HG03103 (cell line): ENCODE measurements around the gene TMTC1.
"Not testable (repeated sequence)": the region's sequence is repeated elsewhere in the genome, so short reads cannot be mapped to it uniquely, and the experiment has no call there.

Source experiments
- ATAC-seq: cut with Tn5 transposase; IDR thresholded peaks from one replicate; pipeline ENCODE4 v1.9.1; 2021; ENCODE audit warnings: low read depth; ENCODE audit not compliant: unreplicated experiment

Gene TMTC1

GRCh38 chr12:29676676-29677075 is 107.1 kb downstream of the TMTC1 start:
- ATAC-seq, result no peak

DNA sequence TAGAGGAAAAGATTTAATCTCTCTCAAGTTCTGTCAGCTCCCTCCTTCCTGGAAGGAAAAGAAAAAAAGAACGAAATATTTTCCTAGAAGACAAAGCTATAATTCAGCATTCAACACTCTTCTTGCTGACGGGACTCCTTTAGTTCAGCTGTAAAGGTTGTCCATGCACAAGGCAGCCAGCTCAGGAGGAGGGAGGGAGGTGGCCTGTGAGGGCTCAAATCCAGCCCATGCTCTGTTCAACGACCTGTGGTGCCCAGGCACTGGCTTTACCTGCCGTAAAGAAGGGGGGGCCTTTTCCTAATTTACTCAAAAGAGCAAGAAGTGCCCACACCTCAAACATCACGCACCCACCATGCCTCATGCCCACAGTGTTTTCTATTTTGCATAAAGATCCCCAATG is 109.3 kb downstream of the TMTC1 start:
- no peak for ATAC-seq

DNA sequence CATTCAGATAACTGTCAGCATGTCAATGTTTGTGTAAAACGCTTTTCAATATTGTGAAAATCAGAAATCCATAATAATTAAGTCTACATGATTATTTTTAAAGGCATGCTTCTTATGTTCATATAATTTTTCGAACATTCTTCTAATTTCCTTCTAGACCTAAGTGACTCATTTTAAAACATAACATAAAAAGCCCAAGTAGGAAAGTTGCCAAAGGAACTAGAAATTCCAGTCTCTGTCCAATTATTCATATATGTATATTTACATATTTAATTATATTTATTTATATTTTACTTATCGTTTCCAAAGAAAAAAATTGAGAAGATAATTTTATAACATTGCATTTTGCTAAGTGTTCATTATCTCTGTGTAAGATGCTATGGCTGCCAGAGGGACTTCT is 110.4 kb downstream of the TMTC1 start:
- ATAC-seq, result no peak

GRCh38 chr12:29672580-29672979 is 111.2 kb downstream of the TMTC1 start:
- ATAC-seq, result no peak

DNA sequence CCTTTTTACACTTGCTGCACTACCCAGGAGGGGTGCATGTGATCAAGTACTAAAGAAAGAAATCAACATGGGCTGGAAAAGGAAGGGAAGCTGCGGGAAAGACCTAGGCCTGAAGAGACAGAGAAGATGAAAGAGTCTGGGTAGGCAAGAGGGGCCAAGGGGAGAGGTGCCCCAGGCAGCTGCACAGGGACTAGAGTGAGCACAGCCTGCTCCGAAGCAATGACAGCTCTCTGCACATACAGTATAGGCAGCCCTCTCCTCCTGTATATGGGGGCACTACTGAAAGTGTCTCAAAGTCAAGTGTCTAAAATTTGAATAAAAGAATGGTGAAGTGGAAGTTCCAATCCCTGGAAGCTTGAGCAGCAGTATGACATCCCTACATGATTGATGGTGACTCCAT is 112.0 kb downstream of the TMTC1 start:
- ATAC-seq, result no peak

DNA sequence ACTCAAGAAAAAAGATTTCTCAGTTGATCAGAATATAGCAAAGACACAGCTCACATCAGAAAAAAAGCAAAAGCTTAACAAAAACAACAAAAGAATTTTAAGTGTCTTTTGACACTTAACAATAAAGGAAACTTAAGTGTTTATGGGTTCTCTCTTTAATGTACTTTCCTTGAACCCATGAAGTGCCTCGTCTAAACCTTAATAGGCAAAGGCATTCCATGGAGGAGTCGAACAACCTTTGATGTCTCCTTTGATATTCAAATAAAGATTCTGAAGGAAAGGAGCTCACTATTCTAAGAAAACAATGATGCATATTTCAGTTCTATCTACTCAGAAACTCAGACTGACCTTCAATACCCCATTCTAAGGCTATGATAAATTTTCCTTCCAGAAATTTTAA is 116.7 kb downstream of the TMTC1 start:
- no peak for ATAC-seq

DNA sequence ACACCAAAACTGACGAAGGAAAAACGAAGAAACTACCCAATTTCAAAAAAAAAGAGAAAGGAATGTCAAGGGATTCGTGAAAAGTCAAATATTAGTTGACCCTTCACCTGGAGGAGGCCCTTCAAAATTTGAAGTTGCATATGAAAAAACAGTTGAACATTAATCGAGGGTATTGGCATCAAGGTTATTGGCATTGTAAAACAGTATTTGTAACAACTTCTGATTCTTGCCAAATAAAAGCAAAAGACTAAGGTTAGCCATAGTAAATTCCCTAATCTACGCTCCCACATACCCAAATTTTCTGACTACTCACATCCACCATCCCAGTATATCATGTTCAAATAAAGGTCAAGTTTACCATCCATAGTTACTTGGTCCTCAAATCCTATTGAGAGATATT is 118.6 kb downstream of the TMTC1 start:
- ATAC-seq, result no peak

GRCh38 chr12:29662734-29663323 is 120.9 kb downstream of the TMTC1 start:
- ATAC-seq, result no peak

DNA sequence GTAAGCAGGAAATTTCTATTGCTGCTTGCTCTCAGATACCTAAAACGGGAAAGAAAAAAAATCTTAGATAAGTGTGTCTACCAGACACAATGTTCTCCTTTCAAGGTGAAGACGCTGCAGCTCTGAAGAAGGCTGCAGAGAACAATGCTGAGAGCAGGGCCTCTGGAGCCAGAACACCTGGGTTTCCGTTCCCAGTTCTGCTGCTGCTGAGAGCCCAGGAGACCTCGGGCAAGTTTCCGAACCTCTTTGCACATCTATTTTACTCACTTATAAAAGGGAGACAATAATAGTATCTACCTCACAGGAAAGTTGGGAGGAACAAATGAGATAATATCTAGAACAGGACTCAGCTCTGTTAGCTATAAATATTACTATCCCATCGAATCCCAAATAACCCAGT is 122.9 kb downstream of the TMTC1 start:
- no peak for ATAC-seq

DNA sequence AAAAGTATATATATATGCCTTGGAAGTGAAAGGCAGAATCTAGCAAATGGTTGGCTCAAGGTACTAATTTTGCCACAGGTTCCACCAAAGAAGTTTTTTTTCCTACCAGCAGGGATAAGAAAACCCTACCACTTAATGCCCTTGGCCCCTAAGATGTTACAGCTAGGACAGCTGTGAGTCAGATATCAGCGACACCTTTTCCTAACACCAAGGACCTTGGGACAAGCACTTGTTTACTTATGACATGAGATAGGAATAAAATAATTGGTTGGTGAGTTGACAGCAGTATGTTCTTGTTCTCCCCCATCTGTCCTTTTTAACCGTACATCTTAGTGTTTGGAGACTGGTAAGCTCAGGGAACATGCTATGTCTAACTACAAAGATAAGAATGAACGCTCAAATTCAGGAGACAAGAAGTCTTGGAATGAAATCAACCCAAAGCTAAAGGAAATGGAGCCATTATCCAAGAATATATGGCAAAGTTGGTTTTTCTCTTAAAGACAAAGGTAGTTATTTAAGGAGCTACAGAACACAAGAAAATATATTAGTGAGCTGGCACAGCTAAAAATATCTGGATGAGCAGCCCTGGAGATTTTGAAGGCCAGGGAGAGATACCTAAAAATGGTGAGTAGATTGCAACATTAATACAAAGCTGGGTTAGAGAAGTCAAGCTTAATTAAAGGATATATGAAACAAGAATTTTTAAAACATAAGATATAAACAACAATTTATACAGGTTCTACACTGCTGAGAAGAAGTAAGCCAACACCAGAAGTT is 126.8 kb downstream of the TMTC1 start:
- ATAC-seq, result no peak

DNA sequence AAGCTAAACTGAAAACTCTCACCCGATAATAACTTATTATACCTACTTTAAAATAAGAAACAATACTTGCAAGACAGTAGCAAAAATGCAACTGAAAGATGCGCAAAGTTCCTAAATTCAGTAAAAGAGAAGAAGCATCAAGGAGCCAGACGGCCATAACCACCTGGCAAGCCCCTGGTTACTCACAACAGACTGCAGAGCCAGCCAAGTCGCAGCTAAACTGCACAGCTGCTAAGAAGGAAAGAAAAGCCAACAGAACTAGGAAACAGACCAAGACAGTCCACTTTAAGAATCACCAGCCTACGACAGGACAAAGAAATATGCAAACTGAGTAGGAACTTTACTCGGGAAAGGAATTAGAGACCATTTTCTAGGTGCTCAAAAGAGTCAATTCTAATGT is 127.9 kb downstream of the TMTC1 start:
- ATAC-seq, result no peak

DNA sequence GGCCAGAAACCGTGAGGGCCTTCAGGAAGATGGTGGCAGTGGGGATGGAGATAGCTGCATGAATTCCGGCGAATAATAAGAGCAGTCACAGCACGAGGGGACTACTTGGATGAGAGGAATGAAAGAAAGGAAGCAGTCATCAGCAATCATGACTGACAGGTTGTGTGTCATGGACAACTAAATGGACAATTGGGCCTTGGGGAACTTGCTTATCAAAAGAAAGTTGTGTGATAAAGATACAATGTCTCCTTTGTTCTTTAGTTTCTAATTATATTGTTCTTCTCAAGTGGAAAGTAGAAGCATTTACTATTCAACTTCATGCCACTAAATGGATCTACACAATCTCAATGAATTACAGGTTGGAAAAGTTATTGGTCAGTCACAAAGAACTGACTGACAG is 130.5 kb downstream of the TMTC1 start:
- no peak for ATAC-seq

DNA sequence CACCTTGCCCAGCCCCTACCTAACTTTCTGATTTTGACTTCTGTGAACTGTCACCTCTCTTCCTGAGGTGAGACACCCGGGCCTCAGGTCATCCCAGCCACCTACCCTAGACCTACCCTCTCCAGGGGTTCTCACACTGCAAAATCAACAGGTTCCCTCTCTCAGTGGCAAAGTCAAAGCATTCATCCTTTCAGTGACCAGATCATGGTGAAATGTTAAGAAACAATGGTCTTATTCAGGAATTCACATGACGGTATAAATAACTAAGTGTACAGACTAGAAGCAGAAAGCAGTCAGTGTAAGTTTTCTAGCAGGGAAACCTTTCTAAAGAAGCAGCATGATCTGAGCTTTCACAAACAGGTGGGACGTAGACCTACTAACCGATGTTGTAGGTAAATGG is 133.4 kb downstream of the TMTC1 start:
- no peak for ATAC-seq

DNA sequence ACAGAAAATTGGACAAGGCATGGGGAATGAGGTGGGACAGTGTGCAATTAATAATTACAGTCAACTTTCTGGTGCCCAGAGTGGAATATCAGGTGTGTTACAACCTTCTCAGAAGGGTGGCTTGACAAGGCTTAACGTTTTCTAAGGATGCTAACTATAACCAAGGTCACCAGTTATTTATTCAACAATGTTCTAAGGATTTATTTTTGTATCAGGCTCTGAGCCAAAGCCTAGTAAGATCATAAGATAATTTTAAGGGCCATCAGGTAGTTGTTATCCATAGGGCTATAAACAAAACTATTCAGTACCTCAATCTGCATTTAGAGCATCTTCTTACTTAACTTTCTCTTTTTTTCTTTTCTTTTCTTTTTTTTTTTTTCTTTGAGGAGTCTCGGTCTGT is 134.0 kb downstream of the TMTC1 start:
- ATAC-seq, result no peak

- no peak for ATAC-seq
Measured at GRCh38 chr12:29644536-29645162, 139.1 kb downstream of the TMTC1 start.

GRCh38 chr12:29640589-29641345 is 143.0 kb downstream of the TMTC1 start:
- ATAC-seq, result no peak

DNA sequence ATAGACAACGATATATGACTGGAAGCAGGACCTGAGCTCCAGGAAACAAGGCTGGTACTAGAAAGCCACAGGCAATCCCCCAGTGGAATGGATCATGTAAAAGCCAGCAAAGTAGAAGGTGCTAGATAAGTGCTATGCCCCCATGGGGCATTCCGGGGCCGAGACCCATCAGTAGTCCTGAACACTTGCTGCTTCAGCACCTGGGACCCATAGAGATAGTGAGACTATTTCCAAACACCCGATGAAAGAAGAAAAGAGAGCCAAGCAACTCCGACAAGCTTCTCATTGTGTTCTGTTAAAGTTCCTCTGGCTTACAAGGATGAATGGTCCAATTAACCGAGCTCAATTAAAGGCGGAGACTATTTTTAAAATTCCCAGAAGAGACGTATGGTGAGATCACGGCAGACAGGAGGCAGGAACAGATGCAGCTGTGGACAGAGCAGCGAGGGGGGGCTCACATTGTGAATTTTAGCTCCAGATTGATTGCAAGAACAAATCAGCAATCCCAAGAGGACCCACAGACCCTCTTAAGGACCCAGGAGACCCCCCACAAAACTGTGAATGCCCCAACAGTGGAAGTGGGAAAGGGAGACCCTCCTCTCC is 143.7 kb downstream of the TMTC1 start:
- no peak for ATAC-seq

- no peak for ATAC-seq
Measured at GRCh38 chr12:29638528-29638927, 145.2 kb downstream of the TMTC1 start.

GRCh38 chr12:29634057-29634456 is 149.7 kb downstream of the TMTC1 start:
- ATAC-seq, result no peak

DNA sequence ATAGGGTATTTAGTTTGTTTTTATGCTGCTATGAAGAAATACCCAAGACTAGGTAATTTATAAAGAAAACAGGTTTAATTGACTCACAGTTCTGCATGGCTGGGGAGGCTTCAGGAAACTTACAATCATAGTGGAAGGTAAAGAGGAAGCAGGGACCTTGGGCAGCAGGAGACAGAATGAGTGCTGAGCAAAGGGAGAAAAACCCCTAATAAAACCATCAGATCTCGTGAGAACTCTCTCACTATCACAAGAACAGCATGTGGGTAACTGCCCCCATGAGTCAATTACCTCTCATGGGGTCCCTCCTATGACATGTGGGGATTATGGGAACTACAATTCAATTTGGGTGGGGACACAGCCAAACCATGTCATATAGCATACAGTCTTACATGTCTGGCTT is 153.6 kb downstream of the TMTC1 start:
- not testable (repeated sequence) for ATAC-seq

- ATAC-seq, result no peak
Measured at GRCh38 chr12:29627221-29627620, 156.5 kb downstream of the TMTC1 start.
